Erythroblast (primary cell): Measurements from ENCODE around the gene COL6A2.

Source experiments
- GATA1 ChIP-seq: IDR thresholded peaks from 2 replicates; pipeline ENCODE4 v1.6.1; 2011; ENCODE audit warnings: low read depth, mild to moderate bottlenecking, control low read depth, low read length, moderate library complexity
- POLR2A ChIP-seq: IDR thresholded peaks from 2 replicates; pipeline ENCODE4 v1.6.1; 2011; ENCODE audit warnings: mild to moderate bottlenecking, low read length

DNA sequence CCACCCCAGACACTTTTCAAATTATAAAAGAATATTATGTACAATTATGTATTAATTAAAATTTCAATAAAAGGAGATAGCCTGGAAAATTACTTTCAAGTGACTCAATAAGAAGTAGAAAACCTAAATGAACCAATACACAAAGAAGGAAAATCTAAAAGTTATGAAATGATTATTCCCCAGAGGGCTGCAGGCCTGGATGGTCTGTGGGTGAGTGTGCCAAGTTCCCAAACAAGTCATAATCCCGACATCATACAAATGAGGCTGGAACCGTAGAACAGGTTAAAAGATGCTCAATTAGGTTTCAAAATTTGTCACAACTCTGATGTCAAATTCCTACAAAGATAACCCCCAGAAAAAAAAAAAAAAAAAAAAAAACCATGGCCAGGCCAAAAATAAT is 73.7 kb downstream of the COL6A2 start:
- TF ChIP-seq POLR2A, result no peak
- no peak for TF ChIP-seq GATA1
